Measurements from ENCODE around the gene CDK11A.
A peak's percentile ranks its signal among the peaks of the same experiment; 100 is the strongest.

The CDK11A gene

DNA sequence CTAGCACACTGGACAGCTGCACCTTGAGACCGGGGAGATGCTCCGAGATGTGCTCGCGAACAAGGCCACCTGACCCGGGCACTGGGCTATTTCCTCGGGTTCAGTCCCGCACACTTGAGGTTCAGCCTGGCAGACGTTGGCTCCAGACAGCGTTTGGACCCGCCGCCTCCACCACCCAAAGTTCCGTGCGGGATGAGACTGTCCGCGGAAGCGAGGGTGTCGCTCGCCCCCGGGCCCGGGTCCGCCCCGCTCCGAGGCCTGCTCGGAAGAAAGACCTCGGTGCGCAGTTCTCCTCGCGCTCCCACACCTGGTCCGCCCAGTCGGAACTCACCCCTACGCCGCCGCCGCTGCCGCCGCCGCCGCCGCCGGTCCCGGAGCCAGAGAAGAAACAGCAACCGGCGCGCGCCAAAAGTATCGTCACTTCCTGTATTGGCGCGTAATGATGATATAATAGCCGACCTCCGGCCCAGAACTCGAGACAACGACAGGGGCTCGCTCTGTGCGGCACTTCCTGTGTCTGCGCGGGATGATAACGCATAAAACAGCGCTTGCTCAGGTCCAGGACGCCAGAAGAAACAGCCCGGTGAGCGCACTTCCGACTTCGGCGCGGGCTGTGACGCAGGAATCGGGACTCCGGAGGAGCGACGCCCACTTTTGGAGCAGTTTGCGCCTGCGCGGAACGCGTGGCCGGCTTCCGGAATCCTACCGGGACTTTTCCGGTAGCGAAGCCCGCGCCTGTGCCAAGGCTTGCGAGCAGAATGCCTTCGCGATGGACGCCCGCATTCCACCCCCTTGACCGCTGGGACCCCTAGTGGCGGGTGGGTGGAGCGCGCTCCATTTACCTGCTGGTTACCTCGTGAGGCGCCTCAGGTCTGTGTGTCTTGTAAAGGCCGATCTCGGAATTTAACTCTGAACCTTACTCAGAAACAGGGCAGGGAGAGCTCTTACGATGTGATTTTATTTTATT is 65.3 kb downstream of the CDK11A start, which contains the start of gene CDK11B:
Gene CDK11B (minus strand): TSS at position 422 of the 967 bp plus-strand sequence. CDS start 1,519 bp downstream, outside the sequence.
- DNase-seq: peak; percentile 94
